C4-2B (cell line): ENCODE results near the gene GP5.

Experiments used
- CTCF ChIP-seq: fragments of 450-650 bp; conservative IDR thresholded peaks from 2 replicates; pipeline ENCODE4 v1.5.1; 2017; ENCODE audit warnings: mild to moderate bottlenecking
- ZFX ChIP-seq: fragments of 450-650 bp; IDR thresholded peaks from 2 replicates; pipeline ENCODE4 v1.6.1; 2017

GRCh38 chr3:194386648-194387047 lies 12.4 kb downstream of the GP5 start:
- TF ChIP-seq CTCF (no peak), ZFX (no peak)
